Breast epithelium (tissue), 3 donors: ENCODE data around the gene ALKBH3.

Source experiments
- CTCF ChIP-seq, 3 donors: fragments of 450-650 bp; IDR thresholded peaks; one replicate each; pipeline ENCODE4 v1.5.1; 2016 to 2017; ENCODE audit warnings: antibody characterized with exemption in 3 of 3, mild to moderate bottlenecking in 3 of 3, moderate library complexity in 3 of 3
- POLR2A ChIP-seq: fragments of 450-650 bp; IDR thresholded peaks from one replicate; pipeline ENCODE4 v1.6.1; 2016; ENCODE audit warnings: antibody characterized with exemption, mild to moderate bottlenecking, moderate library complexity
- POLR2AphosphoS5 ChIP-seq, 3 donors: sonication (generic); formaldehyde crosslinking; IDR thresholded peaks; one replicate each; pipeline ENCODE4 v1.6.1; 2017; ENCODE audit warnings: antibody characterized with exemption in 3 of 3

DNA sequence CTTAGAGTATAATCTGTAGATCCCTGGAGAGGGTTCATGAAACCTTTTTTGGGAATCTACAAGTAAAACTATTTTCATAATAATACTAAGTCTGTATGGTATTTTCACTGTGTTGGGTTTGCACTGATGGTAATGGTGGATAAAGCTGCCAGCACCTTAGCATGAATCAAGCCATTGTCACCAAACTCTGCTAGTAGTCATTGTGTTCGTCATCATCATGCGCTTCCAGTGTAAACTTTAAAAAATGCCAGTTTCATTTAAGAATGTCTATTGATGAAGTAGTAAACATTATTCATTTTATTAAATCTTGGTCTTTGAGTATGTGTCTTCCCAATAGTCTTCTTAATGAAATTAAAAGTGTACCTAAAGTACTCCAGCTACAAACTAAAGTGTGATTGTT lies 15.0 kb downstream of the ALKBH3 start:
- TF ChIP-seq CTCF (IDR thresholded peaks at IDR 0.05) (no peak), POLR2A (no peak), POLR2AphosphoS5 (IDR thresholded peaks at IDR 0.05) (no peak)
